ENCODE results near the gene COL23A1. TPM values are rescaled to one million over a fixed set of nuclear protein-coding genes. Genes with fewer than 3 reads are reported as not detected.

The COL23A1 gene
- total and polyA plus RNA-seq, 2 experiments from 2014 or later, result 1.1 to 5.1 TPM

GRCh38 chr5:178520851-178521250 lies 69.3 kb downstream of the COL23A1 start:
- Histone ChIP-seq H3K27me3 (no peaks in the 10 kb centered on the region), H3K36me3 (replicated peaks; ENCODE audit: insufficient read depth, low read depth) (no peaks in the 10 kb centered on the region), H3K4me1 (ENCODE audit: insufficient read depth) (no peaks in the 10 kb centered on the region), H3K27ac (no peak overlapping the region), H3K4me3 (no peak overlapping the region), H3K9me2 (replicated peaks; ENCODE audit: insufficient read depth) (no peaks in the 10 kb centered on the region), H3K79me2 (no peaks in the 10 kb centered on the region), H3K4me2 (no peak overlapping the region), H4K20me1 (ENCODE audit: insufficient read depth, poor library complexity, severe bottlenecking) (no peaks in the 10 kb centered on the region), H2AFZ (no peak overlapping the region), H3K9me3 (ENCODE audit: low read depth) (no peaks in the 10 kb centered on the region)
- whole genome bisulfite sequencing (ENCODE audit: low lambda C conversion rate, missing lambda C conversion rate), result 81% methylated on average over 4 of the region's 4 CpGs
- TF ChIP-seq, protein P1, sequence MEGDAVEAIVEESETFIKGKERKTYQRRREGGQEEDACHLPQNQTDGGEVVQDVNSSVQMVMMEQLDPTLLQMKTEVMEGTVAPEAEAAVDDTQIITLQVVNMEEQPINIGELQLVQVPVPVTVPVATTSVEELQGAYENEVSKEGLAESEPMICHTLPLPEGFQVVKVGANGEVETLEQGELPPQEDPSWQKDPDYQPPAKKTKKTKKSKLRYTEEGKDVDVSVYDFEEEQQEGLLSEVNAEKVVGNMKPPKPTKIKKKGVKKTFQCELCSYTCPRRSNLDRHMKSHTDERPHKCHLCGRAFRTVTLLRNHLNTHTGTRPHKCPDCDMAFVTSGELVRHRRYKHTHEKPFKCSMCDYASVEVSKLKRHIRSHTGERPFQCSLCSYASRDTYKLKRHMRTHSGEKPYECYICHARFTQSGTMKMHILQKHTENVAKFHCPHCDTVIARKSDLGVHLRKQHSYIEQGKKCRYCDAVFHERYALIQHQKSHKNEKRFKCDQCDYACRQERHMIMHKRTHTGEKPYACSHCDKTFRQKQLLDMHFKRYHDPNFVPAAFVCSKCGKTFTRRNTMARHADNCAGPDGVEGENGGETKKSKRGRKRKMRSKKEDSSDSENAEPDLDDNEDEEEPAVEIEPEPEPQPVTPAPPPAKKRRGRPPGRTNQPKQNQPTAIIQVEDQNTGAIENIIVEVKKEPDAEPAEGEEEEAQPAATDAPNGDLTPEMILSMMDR (IDR thresholded peaks at IDR 0.05; ENCODE audit: poor library complexity), result no peak
- no peak for TF ChIP-seq EZH2 (IDR thresholded peaks at IDR 0.05; ENCODE audit: borderline replicate concordance)
- no peak for TF ChIP-seq EZH2phosphoT487 (IDR thresholded peaks at IDR 0.05; ENCODE audit: low read depth, severe bottlenecking, unreplicated experiment)
- DNase-seq (ENCODE audit: low spot score), result no peak

DNA sequence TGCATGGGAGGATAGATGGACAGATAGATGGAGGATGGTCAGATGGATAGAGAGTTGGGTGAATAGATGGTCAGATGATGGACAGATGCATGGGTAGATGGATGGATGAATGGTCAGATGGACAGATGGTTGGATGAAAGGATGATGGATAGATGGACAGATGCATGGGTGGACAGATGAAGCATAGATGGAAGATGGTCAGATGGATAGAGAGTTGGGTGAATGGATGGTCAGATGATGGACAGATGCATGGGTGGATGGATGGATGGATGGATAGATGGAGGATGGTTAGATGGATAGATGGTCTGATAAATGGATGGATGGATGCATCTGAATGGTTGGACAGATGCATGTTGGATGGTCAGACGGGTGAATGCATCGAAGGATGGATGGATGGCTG lies 70.4 kb downstream of the COL23A1 start:
- no peak for TF ChIP-seq EZH2 (IDR thresholded peaks at IDR 0.05; ENCODE audit: borderline replicate concordance)
- no peak for TF ChIP-seq EZH2phosphoT487 (IDR thresholded peaks at IDR 0.05; ENCODE audit: low read depth, severe bottlenecking, unreplicated experiment)
- TF ChIP-seq, protein P1 (IDR thresholded peaks at IDR 0.05; ENCODE audit: poor library complexity), result no peak
- H3K27ac ChIP-seq, result no peak overlapping the region
- H3K27me3 ChIP-seq, result no peaks in the 10 kb centered on the region
- 100% methylated on average over 2 of the region's 2 CpGs for WGBS (ENCODE audit: low lambda C conversion rate, missing lambda C conversion rate)
- no peaks in the 10 kb centered on the region for H3K4me1 ChIP-seq (ENCODE audit: insufficient read depth)
- no peak overlapping the region for H3K4me3 ChIP-seq
- no peaks in the 10 kb centered on the region for H3K79me2 ChIP-seq
- no peaks in the 10 kb centered on the region for H4K20me1 ChIP-seq (ENCODE audit: insufficient read depth, poor library complexity, severe bottlenecking)
- H3K9me3 ChIP-seq (ENCODE audit: low read depth), result no peaks in the 10 kb centered on the region
- H2AFZ ChIP-seq, result no peak overlapping the region
- H3K36me3 ChIP-seq (replicated peaks; ENCODE audit: insufficient read depth, low read depth), result no peaks in the 10 kb centered on the region
- DNase-seq (ENCODE audit: low spot score), result no peak
- no peaks in the 10 kb centered on the region for H3K9me2 ChIP-seq (replicated peaks; ENCODE audit: insufficient read depth)
- H3K4me2 ChIP-seq, result no peak overlapping the region

DNA sequence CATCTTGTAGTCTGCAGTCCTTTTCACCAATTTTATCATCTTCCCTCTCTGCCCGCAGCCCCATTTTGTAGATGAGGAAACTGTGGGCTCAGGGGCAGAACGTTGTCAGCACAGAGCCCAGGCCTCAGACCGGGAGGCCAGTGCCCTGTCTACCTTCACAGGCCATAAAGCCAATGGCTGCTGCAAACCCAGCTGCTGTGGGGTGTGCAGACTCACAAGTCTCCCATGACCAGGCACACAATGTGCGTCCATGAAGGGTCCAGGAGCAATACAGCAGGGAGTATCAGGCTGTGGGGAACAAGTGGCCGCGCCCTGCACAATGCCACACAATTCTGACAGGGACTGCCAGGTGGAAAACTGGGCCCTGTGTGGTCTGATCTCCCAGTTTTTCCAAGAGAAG lies 71.0 kb downstream of the COL23A1 start:
- 96% methylated on average over 6 of the region's 6 CpGs for WGBS (ENCODE audit: low lambda C conversion rate, missing lambda C conversion rate)
- H4K20me1 ChIP-seq (ENCODE audit: insufficient read depth, poor library complexity, severe bottlenecking), result no peaks in the 10 kb centered on the region
- H3K4me2 ChIP-seq, result no peak overlapping the region
- no peaks in the 10 kb centered on the region for H3K27me3 ChIP-seq
- no peaks in the 10 kb centered on the region for H3K9me3 ChIP-seq (ENCODE audit: low read depth)
- no peaks in the 10 kb centered on the region for H3K9me2 ChIP-seq (replicated peaks; ENCODE audit: insufficient read depth)
- TF ChIP-seq EZH2phosphoT487 (IDR thresholded peaks at IDR 0.05; ENCODE audit: low read depth, severe bottlenecking, unreplicated experiment), result no peak
- no peak for TF ChIP-seq EZH2 (IDR thresholded peaks at IDR 0.05; ENCODE audit: borderline replicate concordance)
- TF ChIP-seq, protein P1 (IDR thresholded peaks at IDR 0.05; ENCODE audit: poor library complexity), result no peak
- no peak overlapping the region for H3K27ac ChIP-seq
- no peaks in the 10 kb centered on the region for H3K36me3 ChIP-seq (replicated peaks; ENCODE audit: insufficient read depth, low read depth)
- no peaks in the 10 kb centered on the region for H3K79me2 ChIP-seq
- H3K4me1 ChIP-seq (ENCODE audit: insufficient read depth), result no peaks in the 10 kb centered on the region
- no peak overlapping the region for H3K4me3 ChIP-seq
- DNase-seq (ENCODE audit: low spot score), result no peak
- no peak overlapping the region for H2AFZ ChIP-seq

Data from hepatocyte (in vitro differentiated cells).